Cardiac muscle cell (in vitro differentiated cells and primary cell): ENCODE data around the gene PIEZO2. TPM values are rescaled to one million over a fixed set of nuclear protein-coding genes. Genes with fewer than 3 reads are reported as not detected.

ENCODE experiments used
- DNase-seq, 2 donors: peaks; one replicate each; pipeline versions ENCODE4 v3.0.0 to v3.0.0-alpha.2; 2010 to 2017; ENCODE audit warnings: low read depth in 1 of 2, low spot score in 1 of 2
- H3K27ac ChIP-seq: fragments of 200-600 bp; sonication (generic); 2 replicates; pipeline ENCODE4 v1.5.1; 2016
- H3K27me3 ChIP-seq: fragments of 200-600 bp; sonication (generic); 2 replicates; pipeline ENCODE4 v1.6.0; 2016; ENCODE audit warnings: control low read depth
- H3K36me3 ChIP-seq: fragments of 200-600 bp; sonication (generic); 2 replicates; pipeline ENCODE4 v1.5.1; 2016; ENCODE audit warnings: control low read depth
- H3K4me1 ChIP-seq: fragments of 200-600 bp; sonication (generic); 2 replicates; pipeline ENCODE4 v1.8.1; 2017; ENCODE audit warnings: low read depth, mild to moderate bottlenecking, mixed run types
- H3K4me3 ChIP-seq: fragments of 200-600 bp; sonication (generic); 2 replicates; pipeline ENCODE4 v1.5.1; 2016; ENCODE audit warnings: mild to moderate bottlenecking
- H3K9me3 ChIP-seq: fragments of 200-600 bp; sonication (generic); 2 replicates; pipeline ENCODE4 v1.5.1; 2017; ENCODE audit warnings: low read depth, mild to moderate bottlenecking, control low read depth
- CTCF ChIP-seq: IDR thresholded peaks from 2 replicates; pipeline ENCODE4 v1.5.1; 2012; ENCODE audit warnings: low read depth, mild to moderate bottlenecking, low read length
- polyA plus RNA-seq: library from polyadenylated mRNA; unstranded; fragments of >200 nt; fragmentation: Nextera tagmentation; extraction: Ambion mirVana; gene quantifications from 2 replicates; pipeline ENCODE4 v1.2.1, GENCODE V29; 2016
- total RNA-seq: library from RNA; depleted of rRNA; stranded (reverse); fragments of >200 nt; gene quantifications from 2 replicates; pipeline ENCODE4 v1.2.3, GENCODE V29; 2016

PIEZO2 gene
- total and polyA plus RNA-seq, 2 experiments from 2014 or later, result 0.04 to 0.69 TPM

GRCh38 chr18:10838553-10838952, 310.8 kb downstream of the PIEZO2 start:
- H3K27ac ChIP-seq, result no peak overlapping the region
- peaks cover 2% of the 10 kb centered on the region for H3K27me3 ChIP-seq
- TF ChIP-seq CTCF, result no peak
- no peaks in the 10 kb centered on the region for H3K36me3 ChIP-seq
- DNase-seq, result peak in 1 of 2 donors; percentile 60
- H3K4me1 ChIP-seq, result peaks cover 6% of the 10 kb centered on the region
- H3K9me3 ChIP-seq, result no peaks in the 10 kb centered on the region
- H3K4me3 ChIP-seq, result no peak overlapping the region

GRCh38 chr18:10834128-10834815, 315.1 kb downstream of the PIEZO2 start:
- no peak for DNase-seq
- no peak for TF ChIP-seq CTCF
- no peaks in the 10 kb centered on the region for H3K36me3 ChIP-seq

GRCh38 chr18:10833656-10834055, 315.7 kb downstream of the PIEZO2 start:
- H3K4me1 ChIP-seq, result no peaks in the 10 kb centered on the region
- H3K36me3 ChIP-seq, result no peaks in the 10 kb centered on the region
- no peaks in the 10 kb centered on the region for H3K9me3 ChIP-seq
- H3K4me3 ChIP-seq, result no peak overlapping the region
- no peak overlapping the region for H3K27ac ChIP-seq
- DNase-seq, result peak in 1 of 2 donors; percentile 39
- H3K27me3 ChIP-seq, result peaks cover 5% of the 10 kb centered on the region
- TF ChIP-seq CTCF, result no peak

More at GRCh38 chr18:10834128-10834815, 315.1 kb downstream of the PIEZO2 start:
- no peaks in the 10 kb centered on the region for H3K9me3 ChIP-seq
- H3K4me1 ChIP-seq, result no peaks in the 10 kb centered on the region
- no peak overlapping the region for H3K4me3 ChIP-seq
- H3K27me3 ChIP-seq, result peaks cover 5% of the 10 kb centered on the region
- H3K27ac ChIP-seq, result no peak overlapping the region

GRCh38 chr18:10826400-10826799, 323.0 kb downstream of the PIEZO2 start:
- TF ChIP-seq CTCF, result no peak
- H3K27ac ChIP-seq, result no peak overlapping the region
- H3K4me3 ChIP-seq, result no peak overlapping the region
- no peaks in the 10 kb centered on the region for H3K9me3 ChIP-seq
- no peaks in the 10 kb centered on the region for H3K27me3 ChIP-seq
- no peak for DNase-seq
- H3K4me1 ChIP-seq, result no peaks in the 10 kb centered on the region
- no peaks in the 10 kb centered on the region for H3K36me3 ChIP-seq

DNA sequence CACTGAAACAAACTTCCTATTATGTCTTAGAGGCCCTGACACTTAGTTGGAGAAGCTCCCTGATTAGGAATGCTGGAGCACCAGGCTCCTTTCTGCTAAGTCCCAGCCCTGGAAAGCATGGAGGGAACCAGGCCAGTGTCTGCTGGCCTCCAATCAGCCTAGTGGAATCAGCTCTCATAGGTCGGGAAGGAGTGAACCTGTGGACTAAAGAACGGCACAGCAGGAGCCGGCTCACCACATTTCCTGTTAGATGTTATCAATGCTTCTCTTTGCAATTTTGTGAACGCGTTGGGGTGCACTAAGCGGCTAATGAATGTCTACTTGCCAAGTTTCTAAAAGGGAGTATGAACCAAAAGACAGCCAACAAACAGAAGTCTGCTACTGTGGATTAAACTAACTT, 326.9 kb downstream of the PIEZO2 start:
- H3K36me3 ChIP-seq, result no peaks in the 10 kb centered on the region
- no peak overlapping the region for H3K27ac ChIP-seq
- H3K27me3 ChIP-seq, result no peaks in the 10 kb centered on the region
- no peak overlapping the region for H3K4me3 ChIP-seq
- DNase-seq, result peak; percentile 5 to 55
- no peaks in the 10 kb centered on the region for H3K9me3 ChIP-seq
- TF ChIP-seq CTCF, result no peak
- H3K4me1 ChIP-seq, result no peaks in the 10 kb centered on the region

DNA sequence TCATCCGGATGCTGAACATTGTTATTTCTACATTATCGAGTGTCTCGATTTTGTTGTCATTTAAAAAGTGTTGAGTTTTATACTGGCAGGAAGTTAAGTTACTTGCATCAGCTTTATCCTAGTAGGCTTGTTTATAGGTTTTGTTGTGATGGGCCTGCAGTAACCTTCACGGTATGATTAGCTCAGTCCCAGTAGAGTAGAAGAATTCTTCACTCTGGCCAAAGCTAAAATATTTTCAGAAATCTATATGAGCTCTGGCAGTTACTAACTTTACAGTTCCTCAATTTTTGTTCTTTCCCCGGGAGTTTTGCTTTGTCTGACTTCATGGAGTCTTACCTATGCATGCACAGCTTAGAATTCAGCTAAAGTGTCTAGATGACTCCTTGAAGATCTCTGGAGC, 328.7 kb downstream of the PIEZO2 start:
- no peak for TF ChIP-seq CTCF
- no peak overlapping the region for H3K4me3 ChIP-seq
- no peak for DNase-seq
- H3K4me1 ChIP-seq, result no peaks in the 10 kb centered on the region
- no peak overlapping the region for H3K27ac ChIP-seq
- no peaks in the 10 kb centered on the region for H3K27me3 ChIP-seq
- no peaks in the 10 kb centered on the region for H3K9me3 ChIP-seq
- no peaks in the 10 kb centered on the region for H3K36me3 ChIP-seq
